Measurements from ENCODE around the gene RPS28. TPM values are rescaled to one million over a fixed set of nuclear protein-coding genes. Genes with fewer than 3 reads are reported as not detected.
"Not testable (repeated sequence)": the region's sequence is repeated elsewhere in the genome, so short reads cannot be mapped to it uniquely, and the experiment has no call there.

RPS28 gene
- 301 TPM for total RNA-seq
- 758 TPM for polyA plus RNA-seq

DNA sequence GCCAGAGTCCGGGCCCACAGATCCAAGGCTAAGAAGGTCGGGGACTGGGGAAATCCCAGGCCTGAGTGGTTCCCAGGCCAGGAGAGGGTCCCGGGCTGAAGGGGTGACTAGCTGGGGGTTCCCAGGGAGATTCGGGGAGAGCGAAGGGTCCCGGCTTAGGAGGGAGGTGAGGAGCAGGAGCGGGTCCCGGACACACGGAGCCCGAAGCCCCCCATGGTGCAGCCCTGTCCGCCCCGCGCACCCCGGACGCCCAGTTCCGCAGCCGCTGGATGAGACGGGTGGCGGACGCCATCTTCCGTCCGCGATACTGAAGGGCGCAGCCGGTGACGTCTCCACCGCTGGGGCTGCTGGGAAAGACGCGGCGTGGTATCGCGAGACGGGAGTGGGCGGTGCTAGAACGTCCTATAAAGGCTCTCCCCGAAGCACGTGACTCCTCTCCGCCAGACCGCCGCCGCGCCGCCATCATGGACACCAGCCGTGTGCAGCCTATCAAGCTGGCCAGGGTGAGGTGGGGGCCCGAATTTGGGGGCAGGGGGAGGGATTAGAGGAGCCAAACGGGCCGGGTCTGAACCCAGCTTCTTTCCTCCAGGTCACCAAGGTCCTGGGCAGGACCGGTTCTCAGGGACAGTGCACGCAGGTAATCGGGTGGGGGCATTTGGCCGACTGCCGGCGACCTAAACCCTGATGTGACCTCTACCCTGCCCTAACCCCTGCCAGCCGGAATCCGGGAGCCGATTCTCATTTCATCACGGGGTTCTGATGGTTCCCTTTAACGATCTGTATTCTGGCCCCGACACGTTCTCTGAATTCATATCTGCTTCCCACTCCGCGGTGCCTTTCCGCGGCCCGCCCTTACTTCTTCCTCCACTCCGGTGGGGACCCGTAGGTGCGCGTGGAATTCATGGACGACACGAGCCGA lies at the start of gene RPS28, which contains the start of gene NDUFA7:
TSS of gene RPS28 (plus strand) at position 430 of the 919 bp plus-strand sequence. CDS start at position 465, 35 bp downstream.
TSS of gene NDUFA7 (minus strand) at position 309 of the 919 bp plus-strand sequence. CDS start at position 292, 17 bp downstream.
- Histone ChIP-seq H3K4me3 (ENCODE audit: low read depth, low read length) (peak within 1 kb of the TSS; percentile 78), H3K36me3 (ENCODE audit: insufficient read depth) (no peaks in the 10 kb centered on the region), H3K27ac (ENCODE audit: low read depth) (peak within 1 kb of the TSS; percentile 88), H3K4me1 (ENCODE audit: insufficient read depth) (no peaks in the 10 kb centered on the region)
- WGBS = under 1% methylated on average over 72 of the region's 72 CpGs
- peak; percentile 91 for DNase-seq (ENCODE audit: extremely low spot score)

DNA sequence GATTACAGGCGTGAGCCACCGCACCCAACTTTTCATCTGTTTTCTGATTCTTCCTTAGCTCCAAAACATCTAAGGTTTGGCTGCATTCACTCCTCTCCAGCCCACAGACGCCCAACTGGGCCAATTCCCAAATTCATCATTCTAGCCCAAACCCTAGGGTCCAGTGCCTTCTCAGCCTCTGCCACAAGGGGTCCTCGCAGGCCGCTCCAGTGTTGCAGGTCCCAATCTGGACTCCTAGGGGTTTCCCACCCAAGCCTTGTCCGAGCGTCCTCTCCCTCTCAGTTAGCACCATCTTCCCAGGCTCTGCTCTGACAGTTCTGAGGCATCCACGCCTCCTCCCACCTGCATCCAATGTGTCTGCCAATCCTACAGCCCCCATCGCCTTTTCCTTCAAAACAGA lies 44.8 kb upstream of the RPS28 start:
- H3K27ac ChIP-seq (ENCODE audit: low read depth); H3K36me3 ChIP-seq (ENCODE audit: insufficient read depth); DNase-seq (ENCODE audit: extremely low spot score); H3K4me1 ChIP-seq (ENCODE audit: insufficient read depth); H3K4me3 ChIP-seq (ENCODE audit: low read depth, low read length): not testable (repeated sequence)
- WGBS = no CpG with 5 or more reads among the region's 9 CpGs

DNA sequence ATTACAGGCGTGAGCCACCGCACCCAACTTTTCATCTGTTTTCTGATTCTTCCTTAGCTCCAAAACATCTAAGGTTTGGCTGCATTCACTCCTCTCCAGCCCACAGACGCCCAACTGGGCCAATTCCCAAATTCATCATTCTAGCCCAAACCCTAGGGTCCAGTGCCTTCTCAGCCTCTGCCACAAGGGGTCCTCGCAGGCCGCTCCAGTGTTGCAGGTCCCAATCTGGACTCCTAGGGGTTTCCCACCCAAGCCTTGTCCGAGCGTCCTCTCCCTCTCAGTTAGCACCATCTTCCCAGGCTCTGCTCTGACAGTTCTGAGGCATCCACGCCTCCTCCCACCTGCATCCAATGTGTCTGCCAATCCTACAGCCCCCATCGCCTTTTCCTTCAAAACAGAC lies 30.0 kb upstream of the RPS28 start:
- not testable (repeated sequence) for H3K27ac ChIP-seq (ENCODE audit: low read depth); H3K4me1 ChIP-seq (ENCODE audit: insufficient read depth); H3K4me3 ChIP-seq (ENCODE audit: low read depth, low read length); DNase-seq (ENCODE audit: extremely low spot score); H3K36me3 ChIP-seq (ENCODE audit: insufficient read depth)
- WGBS = no CpG with 5 or more reads among the region's 9 CpGs

DNA sequence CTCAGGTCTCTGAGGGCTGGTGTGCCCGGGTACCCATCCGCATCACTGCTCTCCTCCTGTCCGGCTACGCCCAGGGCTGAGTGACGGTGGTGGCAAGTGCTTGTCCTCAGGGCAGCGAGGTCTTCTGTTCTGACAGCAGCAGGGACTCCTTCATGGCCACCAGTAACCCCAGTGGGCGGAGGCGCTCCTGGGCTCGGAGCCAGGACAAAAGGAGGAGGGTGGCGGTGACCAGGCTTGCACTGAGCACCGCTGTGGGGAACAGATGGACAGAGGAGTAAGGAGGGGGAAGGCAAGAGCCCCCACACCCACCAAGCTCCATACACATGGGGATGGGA lies 19.0 kb upstream of the RPS28 start:
- WGBS = 50% methylated on average over 11 of the region's 11 CpGs
- H3K4me1 ChIP-seq (ENCODE audit: insufficient read depth) = no peaks in the 10 kb centered on the region
- no peak overlapping the region for H3K4me3 ChIP-seq (ENCODE audit: low read depth, low read length)
- no peak overlapping the region for H3K27ac ChIP-seq (ENCODE audit: low read depth)
- DNase-seq (ENCODE audit: extremely low spot score) = no peak
- H3K36me3 ChIP-seq (ENCODE audit: insufficient read depth) = no peaks in the 10 kb centered on the region

DNA sequence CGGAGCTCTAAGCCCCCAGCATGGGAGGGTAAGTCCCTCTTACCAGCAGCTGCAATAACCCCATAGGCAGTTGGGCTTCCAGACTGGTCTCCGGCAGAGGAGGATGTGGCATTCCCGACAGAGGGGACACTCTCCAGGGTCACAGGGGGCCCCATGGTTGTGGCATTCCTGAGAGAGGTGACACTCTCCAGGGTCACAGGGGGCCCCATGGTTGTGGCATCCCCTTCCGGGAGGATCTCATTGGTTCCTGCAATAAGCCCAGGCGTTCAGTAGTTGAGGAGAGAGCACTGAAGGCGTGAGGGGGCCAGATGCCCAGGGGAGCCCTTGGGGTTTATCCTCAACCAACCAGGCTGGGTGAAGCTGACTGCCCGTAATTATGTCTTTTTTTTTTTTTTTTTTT lies 18.6 kb upstream of the RPS28 start:
- DNase-seq (ENCODE audit: extremely low spot score) = no peak
- WGBS = 63% methylated on average over 7 of the region's 7 CpGs
- H3K27ac ChIP-seq (ENCODE audit: low read depth) = no peak overlapping the region
- H3K4me1 ChIP-seq (ENCODE audit: insufficient read depth) = no peaks in the 10 kb centered on the region
- no peaks in the 10 kb centered on the region for H3K36me3 ChIP-seq (ENCODE audit: insufficient read depth)
- no peak overlapping the region for H3K4me3 ChIP-seq (ENCODE audit: low read depth, low read length)

DNA sequence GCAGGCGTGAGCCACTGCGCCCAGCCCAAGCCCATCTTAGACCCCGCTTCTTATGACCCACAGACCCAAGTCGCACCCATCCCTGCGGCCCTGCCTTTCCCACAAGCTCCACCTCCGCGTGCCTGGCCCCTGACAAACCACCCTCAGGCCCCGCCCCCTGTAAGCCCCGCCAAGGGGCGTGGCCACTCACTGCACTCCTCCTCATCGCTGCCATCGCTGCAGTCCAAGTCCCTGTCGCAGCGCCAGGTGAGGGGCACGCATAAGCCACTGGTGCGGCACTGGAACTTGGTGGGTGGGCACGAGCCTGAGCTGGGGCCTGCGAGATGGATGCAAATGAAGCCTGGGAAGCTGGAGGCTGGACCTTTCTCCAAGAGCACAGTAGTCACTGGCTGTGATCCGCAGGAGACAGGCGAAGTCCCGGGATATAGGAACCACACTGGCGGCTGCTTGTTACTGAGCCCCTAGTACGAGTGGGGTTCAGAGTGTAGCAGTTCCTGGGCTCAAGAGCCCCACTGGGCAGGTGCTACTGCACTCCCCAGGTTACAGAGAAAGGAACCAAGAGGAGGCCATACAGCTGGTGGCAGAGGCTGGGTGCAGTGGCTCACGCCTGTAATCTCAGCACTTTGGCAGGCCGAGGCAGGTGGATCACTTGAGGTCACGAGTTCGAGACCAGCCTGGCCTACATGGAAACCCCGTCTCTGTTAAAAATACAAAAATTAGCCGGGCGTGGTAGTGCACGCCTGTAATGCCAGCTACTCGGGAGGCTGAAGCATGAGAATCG lies 16.3 kb upstream of the RPS28 start:
- DNase-seq (ENCODE audit: extremely low spot score) = no peak
- 83% methylated on average over 33 of the region's 33 CpGs for WGBS
- Histone ChIP-seq H3K4me1 (ENCODE audit: insufficient read depth) (no peaks in the 10 kb centered on the region), H3K36me3 (ENCODE audit: insufficient read depth) (no peaks in the 10 kb centered on the region), H3K27ac (ENCODE audit: low read depth) (no peak overlapping the region), H3K4me3 (ENCODE audit: low read depth, low read length) (no peak overlapping the region)

DNA sequence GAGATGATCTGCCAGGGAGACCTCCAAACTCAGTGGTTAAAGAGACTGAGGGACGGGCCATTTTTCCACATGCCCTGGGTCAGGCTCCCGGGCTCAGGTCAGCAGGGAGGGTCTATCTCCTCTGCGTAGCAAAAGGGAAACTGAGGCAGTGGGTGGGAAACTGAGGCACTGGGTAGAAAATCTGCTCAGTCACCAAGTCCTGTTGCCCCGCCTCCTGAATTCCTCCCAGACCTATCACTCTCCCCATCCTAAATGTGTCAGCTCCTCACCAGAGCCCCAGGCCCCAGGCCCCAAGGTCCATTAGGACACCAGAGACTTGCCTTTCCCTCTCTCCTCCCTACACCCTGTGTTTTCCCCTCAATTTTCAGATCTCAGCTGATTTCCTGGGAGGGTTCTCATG lies 15.5 kb upstream of the RPS28 start:
- no peaks in the 10 kb centered on the region for H3K36me3 ChIP-seq (ENCODE audit: insufficient read depth)
- DNase-seq (ENCODE audit: extremely low spot score) = no peak
- 87% methylated on average over 4 of the region's 4 CpGs for WGBS
- no peak overlapping the region for H3K4me3 ChIP-seq (ENCODE audit: low read depth, low read length)
- H3K27ac ChIP-seq (ENCODE audit: low read depth) = no peak overlapping the region
- H3K4me1 ChIP-seq (ENCODE audit: insufficient read depth) = no peaks in the 10 kb centered on the region

DNA sequence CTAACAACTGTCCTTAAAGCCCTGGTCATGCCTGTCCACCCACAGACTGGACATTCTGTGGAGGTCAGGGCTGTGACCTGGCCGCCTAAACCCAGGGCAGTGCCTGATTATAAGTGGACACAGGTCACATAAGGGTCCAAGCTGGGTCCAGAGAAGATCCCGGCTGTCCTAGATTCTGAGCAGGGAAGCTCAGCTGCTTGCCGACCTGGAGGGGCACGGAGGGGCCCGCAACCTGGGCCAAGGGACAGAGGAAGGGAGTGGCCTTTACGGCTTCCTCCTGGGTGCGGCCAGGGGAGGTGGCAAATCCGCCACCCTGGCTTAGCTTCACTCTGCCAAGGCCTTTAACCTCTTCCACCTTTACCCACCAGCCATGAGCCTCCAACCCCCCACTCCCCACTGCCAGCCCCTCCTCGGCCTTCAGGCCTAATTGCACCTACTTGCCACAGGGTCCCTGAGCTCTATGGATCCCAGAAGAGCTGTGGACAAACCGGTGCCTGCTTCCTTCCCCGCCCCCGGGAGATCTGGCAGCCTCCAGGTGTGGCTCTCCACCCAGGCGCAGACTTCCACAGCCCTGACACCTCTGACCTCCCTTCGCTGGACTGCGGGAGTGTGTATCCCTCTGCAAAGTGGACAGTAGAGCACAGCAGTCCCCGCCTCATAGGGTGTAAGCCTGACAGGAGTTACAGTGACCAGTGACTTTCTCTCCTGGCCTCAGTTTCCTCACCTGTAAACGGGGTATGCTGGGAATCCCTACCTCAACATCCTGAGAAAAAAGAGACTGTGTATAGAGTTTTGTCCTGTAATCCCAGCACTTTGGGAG lies 14.9 kb upstream of the RPS28 start:
- H3K4me1 ChIP-seq (ENCODE audit: insufficient read depth) = no peaks in the 10 kb centered on the region

DNA sequence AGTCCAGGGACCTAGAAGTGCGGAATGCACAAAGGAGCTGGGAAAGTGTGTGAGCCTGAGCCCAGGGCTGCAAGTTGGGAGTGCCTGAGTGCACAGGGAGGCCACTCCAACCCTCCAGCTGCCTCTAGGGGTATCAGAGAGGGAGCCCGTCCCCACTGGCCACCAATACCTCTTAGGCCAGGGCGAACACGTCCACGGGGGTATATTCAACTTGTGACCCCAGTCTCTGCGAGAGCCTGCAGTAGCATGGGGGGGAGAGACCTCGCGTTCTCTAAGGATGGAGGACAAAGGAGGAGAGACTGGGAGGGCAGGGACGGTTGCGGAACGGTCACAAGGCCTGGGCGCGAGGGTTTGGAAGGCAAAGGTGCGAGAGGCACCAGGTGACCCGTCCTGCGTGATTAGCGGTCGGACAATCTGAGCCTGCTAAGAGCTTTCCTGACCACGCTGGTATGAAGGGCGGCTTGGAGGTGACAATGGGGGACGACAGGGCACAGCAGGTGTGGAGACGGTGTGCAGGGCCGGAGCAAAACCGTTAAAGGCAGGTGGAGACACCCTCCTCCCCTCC lies 13.8 kb upstream of the RPS28 start:
- DNase-seq (ENCODE audit: extremely low spot score) = no peak
- no peaks in the 10 kb centered on the region for H3K4me1 ChIP-seq (ENCODE audit: insufficient read depth)
- H3K4me3 ChIP-seq (ENCODE audit: low read depth, low read length) = peak overlapping the region; percentile 54
- no peaks in the 10 kb centered on the region for H3K36me3 ChIP-seq (ENCODE audit: insufficient read depth)
- WGBS = 16% methylated on average over 24 of the region's 24 CpGs
- no peak overlapping the region for H3K27ac ChIP-seq (ENCODE audit: low read depth)

More for the DNA sequence above, 14.9 kb upstream of the RPS28 start:
- Histone ChIP-seq H3K36me3 (ENCODE audit: insufficient read depth) (no peaks in the 10 kb centered on the region), H3K27ac (ENCODE audit: low read depth) (no peak overlapping the region), H3K4me3 (ENCODE audit: low read depth, low read length) (no peak overlapping the region)
- no peak for DNase-seq (ENCODE audit: extremely low spot score)
- 80% methylated on average over 17 of the region's 17 CpGs for WGBS

DNA sequence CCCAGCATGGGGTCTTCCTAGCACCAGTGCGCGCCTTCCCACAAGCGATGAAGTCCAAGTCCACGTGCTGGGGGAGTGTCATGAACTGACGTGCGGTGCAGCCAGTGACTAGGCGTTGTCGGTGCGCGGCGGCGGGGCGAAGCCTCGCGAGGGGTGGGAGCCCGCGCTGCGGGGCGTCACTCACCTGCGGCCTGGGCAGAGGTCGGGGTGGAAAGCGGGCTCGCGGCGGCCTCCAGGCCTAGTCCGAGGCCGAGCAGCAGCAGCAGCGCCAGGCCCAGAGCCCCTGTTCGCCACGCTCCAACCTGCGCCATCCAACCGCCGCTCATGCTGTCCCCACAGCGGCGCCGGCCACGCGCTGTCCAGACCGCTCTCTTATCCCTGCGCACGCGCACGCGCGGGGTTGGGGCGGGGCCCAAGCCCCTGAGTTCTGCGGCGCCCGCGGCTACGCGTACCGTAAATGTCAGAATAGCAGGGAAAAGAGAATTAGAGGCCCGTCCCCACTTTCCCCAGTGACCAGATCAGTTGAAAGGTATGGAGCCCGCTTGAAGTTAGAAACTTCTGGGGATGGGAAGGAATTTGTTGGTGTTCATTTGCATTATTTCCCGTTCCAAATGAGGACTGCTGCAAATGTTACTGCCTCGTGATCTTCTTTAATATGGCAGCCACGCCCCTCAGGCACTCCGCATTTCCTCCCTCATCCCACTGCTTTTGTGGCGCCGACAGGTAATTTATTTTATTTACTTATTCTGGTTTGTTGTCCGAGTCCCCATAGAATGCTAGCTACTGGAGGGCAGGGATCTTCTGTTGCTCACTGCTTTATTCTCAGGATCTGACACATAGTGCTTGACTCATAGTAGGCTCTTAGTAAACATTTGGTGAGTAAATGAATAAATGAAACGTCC lies 13.1 kb upstream of the RPS28 start, which contains the start of gene CD320:
TSS of gene CD320 (minus strand) at position 394 of the 902 bp plus-strand sequence. CDS start at position 326, 68 bp downstream.
- WGBS = under 1% methylated on average over 63 of the region's 63 CpGs
- Histone ChIP-seq H3K4me3 (ENCODE audit: low read depth, low read length) (peak within 1 kb of the TSS; percentile 54), H3K36me3 (ENCODE audit: insufficient read depth) (no peaks in the 10 kb centered on the region), H3K27ac (ENCODE audit: low read depth) (no peak within 1 kb of the TSS), H3K4me1 (ENCODE audit: insufficient read depth) (no peaks in the 10 kb centered on the region)
- peak; percentile 77 for DNase-seq (ENCODE audit: extremely low spot score)

DNA sequence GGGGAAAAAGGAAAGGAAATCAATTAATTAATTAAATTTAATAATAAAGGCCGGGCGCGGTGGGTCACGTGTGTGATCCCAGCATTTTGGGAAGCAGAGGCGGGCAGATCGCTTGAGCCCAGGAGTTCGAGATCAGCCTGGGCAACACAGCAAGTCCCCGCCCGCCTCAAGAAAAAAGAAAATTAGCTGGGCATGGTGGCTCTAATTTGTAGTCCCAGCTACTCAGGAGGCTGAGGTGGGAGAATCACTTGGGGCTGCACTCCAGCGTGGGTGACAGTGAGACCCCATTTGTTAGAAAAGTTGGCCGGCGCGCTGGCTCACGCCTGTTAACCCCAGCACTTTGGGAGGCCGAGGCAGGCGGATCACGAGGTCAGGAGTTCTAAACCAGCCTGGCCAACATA lies 12.4 kb upstream of the RPS28 start:
- DNase-seq (ENCODE audit: extremely low spot score) = no peak
- Histone ChIP-seq H3K27ac (ENCODE audit: low read depth) (no peak overlapping the region), H3K4me3 (ENCODE audit: low read depth, low read length) (peak overlapping the region; percentile 54), H3K4me1 (ENCODE audit: insufficient read depth) (no peaks in the 10 kb centered on the region), H3K36me3 (ENCODE audit: insufficient read depth) (no peaks in the 10 kb centered on the region)
- 71% methylated on average over 17 of the region's 17 CpGs for WGBS

DNA sequence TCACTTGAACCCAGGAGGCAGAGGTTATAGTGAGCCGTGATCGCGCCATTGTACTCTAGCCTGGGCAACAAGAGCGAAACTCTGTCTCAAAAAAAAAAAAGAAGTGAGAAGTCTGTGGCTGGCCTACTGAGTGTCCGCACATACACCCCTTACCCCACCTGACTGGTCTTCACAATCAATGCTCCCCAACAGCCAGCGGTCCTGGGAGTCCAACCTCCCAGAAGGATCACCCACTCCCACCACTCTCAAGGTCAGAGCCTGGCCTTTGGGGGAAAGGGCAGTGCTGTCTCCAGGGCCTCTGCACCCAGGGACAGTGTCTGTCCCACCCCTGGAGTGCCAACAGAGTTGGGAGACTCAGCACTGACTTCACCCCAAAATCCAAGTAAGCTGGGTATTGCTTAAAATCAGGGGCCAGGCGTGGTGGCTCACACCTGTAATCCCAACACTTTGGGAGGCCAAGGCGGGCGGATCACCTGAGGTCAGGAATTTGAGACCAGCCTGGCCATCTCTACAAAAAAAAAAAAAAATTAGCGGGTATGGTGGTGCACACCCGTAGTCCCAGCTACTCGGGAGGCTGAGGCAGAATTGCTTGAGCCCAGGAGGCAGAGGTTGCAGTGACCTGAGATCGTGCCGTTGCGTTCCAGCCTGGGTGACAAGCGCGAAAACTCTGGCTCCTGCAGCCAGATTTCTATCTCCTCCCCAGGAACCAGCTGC lies 10.8 kb upstream of the RPS28 start:
- H3K27ac ChIP-seq (ENCODE audit: low read depth) = no peak overlapping the region
- no peaks in the 10 kb centered on the region for H3K4me1 ChIP-seq (ENCODE audit: insufficient read depth)
- 95% methylated on average over 17 of the region's 17 CpGs for WGBS
- no peak overlapping the region for H3K4me3 ChIP-seq (ENCODE audit: low read depth, low read length)
- no peaks in the 10 kb centered on the region for H3K36me3 ChIP-seq (ENCODE audit: insufficient read depth)
- no peak for DNase-seq (ENCODE audit: extremely low spot score)
